Activated CD4-positive, alpha-beta T cell treated with anti-CD3 and anti-CD28 coated beads, Interleukin-2, amount 50 U/mL, for 24 hours (primary cell): Measurements from ENCODE around the gene TMEM131.

Experiments
- DNase-seq, 2 donors: peaks; one replicate each; pipeline ENCODE4 v3.0.0-alpha.2; 2020; ENCODE audit warnings: low read depth in 1 of 2, low spot score in 1 of 2

Gene TMEM131

DNA sequence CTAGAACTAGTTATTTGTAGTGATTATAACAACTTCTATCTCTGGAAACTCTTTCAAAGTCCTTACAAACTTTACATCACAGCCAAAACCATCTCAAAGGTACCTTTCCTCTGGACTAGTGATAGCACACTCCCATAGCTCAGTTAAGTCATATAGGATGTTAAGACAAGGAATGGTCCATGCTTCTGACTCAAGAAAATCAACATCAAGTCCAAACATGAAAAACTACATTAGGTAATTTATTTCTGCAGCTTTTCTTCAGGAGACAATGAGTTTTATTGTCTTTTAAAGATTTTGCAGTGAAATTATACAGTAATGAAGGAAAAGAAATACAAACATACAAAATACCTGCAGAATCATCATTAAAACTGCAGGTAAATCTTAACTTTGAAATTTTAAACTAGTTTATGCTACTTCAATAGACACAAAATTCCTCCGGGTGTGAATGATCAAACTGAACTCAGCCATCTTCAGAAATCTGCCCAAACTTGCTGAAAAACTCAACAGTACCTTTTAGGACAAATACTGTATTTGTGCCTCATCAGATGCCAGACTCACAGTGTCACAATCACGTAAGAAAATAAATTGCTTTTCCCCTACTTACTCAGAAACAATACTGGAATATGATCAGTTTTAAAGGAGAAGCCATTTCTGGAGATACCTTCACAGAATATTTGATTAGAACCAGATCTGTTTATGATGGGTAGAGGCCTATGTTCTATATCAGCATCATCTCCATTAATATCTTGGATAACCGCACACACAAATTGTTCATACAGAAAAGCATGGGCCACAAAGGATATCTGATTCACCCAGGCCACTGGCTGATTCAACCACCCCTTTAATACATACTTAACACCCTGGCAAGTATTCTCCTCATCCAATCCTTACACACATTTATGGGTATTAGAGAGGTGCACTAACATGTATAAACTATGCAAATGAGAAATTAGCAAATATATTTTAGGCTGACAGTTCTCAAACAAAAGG, 2.6 kb downstream of the TMEM131 start:
- DNase-seq = no peak

DNA sequence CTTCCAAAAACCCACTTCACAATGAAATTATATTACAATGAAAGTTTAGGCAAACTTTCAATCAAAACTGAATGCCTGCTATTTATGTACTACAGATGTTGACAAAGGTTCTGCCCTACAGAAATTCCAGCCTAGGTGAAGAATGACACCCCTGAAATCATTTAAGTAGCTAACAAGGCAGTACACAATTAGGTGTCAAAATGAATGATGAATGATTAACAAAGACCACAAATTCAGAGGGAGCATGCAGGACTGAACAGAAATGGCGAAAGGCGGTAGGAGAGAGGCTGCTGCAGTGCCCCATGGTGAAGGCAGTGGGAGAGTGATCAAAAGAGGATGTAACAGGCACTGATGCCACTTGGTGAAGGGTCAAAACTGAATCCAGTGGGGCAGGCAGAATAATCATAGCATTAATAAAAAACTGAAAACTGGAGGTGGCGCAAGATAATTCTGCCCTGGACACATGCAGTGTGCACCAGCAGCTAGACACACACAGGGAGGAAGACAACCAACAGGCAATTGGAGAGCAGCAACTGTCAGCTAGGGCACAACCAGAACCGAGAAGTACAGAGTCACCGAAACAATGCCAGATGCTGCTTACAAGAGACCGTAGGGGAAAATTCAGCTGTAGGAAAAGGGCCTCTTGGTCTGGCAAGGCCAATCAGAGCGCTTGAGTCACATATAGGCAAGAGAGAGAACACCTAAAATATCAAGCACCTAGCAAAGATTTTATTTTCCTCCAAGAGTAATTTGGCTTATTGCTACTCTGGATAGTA, 4.5 kb downstream of the TMEM131 start:
- no peak for DNase-seq

DNA sequence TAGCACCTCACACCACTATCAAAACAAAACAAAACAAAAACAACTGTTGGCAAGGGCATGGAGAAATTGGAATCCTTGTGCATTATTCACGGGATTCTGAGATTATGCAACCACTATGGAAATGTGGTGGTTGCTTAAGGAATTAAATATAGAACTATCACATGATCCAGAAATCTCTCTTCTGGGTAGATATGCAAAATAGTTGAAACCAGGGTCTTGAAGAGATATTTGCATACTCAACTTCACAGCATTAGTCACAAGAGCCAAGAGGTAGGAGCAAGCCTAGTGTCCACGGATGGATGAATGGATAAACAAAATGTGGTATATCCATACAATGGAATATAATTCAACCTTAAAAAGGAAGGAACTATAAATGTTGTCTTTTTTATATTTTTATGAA, 7.0 kb downstream of the TMEM131 start:
- DNase-seq = no peak

DNA sequence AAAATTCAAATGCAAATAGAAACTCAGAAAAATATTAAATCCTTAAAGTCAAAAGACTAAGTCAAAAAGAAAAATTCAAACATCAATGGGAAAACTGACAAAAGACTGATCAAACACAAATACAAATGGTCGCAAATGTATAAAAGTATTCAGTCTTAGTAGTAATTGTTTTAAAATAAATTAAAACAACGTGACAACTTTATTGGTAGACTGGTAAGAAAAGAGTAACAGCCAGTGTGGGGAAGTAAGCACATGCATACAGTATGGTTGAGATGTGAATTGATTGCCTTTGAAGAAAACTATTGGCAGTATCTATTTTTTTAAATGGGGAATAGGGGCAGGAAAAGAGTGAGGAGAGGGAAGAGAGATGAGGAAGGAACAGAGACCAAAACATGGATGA, 9.8 kb downstream of the TMEM131 start:
- no peak for DNase-seq

DNA sequence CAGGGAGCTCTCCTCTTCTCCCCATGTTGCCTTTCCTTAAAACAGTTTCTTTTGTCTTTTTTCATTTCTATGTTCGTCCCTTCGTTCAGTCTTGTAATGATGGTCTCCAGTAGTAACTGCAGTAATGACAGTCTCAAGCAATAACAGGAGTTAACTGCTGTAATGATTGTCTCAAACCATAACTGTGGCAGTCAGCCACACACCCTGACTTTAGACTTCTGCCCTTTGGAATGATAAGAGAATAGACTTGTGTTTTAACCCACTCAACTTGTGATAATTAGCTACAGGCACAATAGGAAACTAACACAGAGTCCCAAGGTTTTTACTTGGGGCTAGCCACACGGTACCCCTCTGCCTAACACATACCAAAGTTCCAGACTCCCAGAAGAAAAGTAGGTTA, 12.1 kb downstream of the TMEM131 start:
- no peak for DNase-seq

DNA sequence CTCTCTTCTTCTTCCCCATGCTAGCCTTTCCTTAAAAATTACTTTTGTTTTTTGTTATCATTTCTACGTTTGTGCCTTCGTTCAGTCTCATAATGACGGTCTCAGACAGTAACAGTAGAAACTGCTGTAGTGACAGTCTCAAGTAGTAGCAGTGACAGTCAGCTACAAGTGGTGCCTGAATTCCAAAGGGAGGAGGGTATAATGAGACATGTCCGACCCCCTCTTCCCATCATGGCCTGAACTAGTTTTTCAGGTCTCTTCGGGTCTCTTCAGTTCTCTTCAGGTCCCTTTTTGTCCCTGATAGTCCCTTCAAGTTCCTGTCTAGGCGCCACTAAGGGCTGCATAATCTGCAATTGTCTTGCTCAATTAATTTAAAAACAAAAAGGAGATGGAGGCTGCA, 12.6 kb downstream of the TMEM131 start:
- no peak for DNase-seq

DNA sequence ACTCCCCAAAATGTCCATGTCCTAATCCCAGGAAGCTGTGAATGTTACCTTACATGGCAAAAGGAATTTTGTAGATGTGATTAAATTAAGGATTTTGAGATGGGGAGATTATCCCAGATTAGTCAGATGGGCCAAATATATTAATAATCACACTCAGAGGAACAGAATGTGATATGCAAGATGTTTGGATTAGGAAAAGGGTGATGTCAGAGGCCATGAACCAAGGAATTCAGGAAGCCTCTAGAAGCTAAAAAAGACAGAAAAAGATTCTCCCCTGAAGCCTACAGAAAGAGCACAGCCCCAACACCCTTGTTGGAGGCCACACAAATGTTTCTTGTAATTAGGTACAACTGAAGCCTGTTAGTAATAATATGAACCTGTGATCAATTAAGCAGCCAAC, 13.1 kb downstream of the TMEM131 start:
- no peak for DNase-seq

DNA sequence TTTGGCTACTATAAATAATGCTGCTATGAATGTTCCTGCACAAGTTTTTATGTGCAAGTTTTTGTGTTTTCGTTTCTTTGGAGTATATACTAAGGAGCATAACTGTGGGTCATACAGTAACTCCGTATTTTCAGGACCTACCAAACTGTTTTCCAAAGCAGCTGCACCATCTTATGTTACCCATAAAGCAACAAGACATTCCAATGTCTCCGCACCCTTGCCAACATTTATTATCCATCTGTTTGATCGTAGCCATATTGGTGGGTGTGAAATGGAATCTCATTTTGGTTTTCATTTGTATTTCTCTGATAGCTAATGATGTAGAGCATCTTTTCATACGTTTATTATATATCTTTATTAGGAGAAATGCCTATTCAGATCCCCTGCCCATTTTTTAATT, 13.8 kb downstream of the TMEM131 start:
- no peak for DNase-seq

DNA sequence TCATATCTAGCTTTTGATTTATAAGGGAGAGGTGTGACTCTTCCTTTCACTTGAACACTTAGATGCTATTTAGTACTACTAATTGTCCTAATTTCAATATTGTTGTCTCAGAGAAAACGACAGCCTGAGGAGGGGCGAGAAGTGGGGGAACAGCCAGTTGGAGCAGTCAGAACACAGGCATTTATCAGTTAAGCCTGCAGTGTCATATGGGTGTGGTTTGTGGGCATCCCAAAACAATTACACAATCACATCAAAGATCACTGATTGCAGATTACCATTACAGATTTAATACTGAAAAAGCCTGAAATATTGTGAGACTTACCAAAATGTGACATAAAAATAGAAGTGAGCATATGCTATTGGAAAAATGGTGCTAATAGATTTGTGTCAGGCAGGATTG, 15.8 kb downstream of the TMEM131 start:
- DNase-seq = no peak

DNA sequence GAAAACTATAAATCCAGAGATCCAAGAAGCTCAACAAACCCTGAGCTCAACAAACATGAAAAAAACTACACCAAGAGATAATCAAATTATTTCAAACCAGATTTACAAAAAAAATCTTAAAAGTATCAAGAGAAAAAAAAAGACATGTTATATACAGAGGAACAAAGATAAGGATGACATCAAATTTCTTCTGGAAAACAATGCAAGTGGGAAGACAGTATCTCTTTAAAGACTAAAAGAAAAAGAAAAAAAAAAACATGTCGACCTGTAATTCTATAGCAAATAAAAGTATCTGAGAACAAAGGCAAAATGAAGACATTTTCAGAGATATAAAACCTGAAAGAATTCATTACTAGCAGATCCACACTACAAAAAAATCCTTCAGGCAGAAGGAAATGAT, 21.3 kb downstream of the TMEM131 start:
- no peak for DNase-seq

DNA sequence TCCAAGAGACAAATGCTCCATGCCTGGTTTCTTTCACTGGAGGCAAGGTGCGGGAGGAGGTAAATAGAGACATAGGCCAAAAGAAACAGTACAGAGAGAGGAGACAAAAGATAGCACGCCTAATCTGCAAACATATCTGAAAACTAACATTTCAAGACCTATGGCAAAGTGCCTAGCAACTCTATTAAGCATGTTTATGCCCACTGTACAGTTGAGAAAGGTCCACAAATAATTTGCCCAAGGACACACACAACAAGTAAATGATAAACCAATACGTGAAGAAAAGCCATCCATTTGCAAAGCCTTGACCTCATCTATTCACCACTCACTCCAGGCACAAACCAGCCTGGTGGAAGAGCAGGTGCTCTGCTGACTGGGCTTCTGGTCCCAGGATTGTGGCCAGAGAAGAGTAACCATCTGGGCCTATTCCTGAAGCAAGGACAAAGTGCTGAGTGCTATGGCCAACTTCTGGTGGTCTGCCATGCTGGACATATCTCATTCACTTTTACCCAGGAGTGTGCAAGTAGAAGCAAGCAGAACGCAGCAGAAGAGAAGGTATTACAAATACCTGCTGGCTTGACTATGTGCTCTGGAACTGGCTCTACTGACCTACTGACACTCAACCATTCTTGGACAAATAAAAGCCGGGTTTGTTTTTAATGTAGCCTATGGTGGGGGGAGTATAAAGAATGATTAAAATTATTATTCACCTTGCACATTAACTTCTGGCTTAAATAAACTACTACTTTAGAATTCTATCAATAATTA, 25.3 kb downstream of the TMEM131 start:
- no peak for DNase-seq

DNA sequence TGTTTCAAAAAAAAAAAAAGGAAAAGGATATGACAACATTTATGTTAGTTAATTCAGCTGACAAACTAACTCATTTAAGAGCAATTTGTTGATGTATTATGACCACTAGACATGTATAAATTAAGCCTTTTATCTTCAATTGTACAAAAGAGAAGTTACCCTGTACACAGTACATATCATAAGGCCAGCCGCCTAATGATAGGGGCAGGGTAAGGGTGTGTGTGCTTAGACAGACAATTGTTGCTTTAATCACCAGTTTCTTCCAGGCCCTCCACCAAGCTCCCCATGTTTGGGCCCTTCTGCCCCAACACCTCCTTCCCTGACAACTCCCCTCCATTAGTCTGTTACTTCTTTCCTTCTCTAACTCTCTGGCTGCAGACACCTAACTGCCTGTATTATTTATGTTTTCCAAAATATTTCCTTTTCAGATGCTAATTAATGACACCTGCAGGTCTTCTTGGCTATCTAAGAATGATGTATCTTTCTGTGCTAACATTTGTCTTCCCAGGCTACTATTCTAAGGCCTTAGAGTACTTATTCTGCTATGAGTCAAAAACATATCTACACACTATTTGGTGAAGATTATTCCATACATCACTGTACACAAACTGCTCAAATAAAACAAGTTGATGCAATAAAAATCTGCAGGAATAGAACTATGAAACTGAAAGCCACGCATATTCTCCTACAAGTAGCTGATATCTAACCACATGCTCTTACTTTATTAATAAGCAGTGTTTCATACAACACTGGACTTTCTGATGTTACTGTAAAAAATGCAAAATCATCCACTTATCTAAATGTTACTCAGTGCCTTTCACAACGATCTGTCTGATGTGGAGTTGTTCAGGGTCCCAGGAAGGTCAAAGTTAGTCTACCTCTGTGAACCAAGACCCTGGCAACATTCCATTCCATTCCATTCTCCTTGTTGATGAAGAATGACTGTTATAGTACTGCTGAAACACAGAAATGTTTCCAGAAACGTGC, 26.4 kb downstream of the TMEM131 start:
- DNase-seq = no peak

DNA sequence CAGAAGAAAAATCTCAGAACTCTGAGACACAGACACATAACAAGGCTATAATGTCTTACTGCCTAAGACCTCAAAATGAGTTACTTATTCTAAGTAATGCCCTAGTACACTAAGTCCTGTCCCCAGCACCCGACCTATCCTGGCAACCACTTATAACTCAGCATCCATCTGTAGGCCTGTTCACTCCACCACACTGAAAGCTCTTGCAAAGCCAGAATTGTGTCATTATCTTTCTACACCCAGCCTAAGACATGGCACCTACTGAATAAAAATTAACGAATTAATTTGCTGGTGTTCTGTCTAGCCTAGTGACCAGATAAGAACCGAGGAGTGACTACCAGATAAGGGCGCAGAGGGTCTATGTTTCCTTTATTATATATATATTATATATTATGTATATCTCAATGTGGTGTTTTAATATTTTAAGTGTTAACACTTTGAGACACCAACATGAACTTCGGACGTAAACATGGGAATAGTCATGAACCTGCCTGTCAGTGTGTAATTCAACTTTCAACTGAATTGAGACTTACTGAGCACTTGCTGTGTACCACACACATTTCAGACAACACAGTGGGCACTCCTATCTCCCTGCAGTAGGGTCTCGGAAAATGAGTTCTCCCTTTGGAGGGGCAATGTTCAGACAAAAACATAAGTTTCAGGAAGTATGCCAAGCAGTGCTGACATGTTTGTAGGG, 27.7 kb downstream of the TMEM131 start:
- DNase-seq = no peak

DNA sequence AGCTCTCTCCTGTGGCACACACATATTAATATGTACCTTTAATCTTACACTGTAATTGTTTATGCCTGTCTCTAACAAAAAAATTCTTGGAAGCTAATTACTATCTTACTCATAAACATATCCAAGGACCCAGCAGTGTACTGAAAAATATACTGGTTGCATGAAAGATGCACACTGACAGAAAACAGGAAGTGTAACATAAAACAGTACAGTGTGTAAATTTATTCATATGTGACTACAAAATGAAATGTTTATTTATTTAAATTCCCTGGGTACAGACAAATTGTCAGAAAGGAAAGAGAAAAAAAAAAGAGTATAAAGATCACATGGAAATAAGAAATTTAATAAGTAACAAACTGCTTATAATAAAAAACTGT, 28.5 kb downstream of the TMEM131 start:
- DNase-seq = no peak

DNA sequence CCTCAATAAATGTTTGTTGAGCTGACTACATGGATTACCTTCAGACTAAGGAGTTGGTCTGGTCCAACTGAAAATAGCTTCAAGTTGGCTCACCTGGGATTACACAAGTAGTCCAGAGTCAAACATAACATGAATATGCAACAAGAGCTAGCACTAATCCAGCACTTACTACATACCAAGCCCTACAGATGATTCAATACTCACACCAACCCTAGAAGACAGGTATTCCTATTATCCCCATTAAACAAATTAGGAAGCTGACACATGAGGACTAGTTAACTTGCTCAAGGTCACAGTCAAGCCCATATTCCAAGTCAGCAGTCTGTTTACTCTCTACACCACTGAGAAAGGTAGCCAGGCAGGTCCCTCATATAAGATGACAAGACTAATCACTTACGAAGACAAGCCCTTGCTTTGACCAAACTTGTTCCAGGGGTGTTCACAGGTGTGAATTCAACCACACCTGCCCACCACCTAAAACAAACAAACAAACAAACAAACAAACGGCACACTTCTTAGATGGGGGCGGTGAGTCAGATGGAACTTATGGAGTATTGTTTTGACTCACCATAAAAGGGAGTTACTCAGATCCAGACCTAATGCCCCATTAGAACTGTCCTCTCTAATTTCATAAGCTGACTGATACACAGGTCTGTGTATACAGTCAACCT, 29.1 kb downstream of the TMEM131 start:
- no peak for DNase-seq

DNA sequence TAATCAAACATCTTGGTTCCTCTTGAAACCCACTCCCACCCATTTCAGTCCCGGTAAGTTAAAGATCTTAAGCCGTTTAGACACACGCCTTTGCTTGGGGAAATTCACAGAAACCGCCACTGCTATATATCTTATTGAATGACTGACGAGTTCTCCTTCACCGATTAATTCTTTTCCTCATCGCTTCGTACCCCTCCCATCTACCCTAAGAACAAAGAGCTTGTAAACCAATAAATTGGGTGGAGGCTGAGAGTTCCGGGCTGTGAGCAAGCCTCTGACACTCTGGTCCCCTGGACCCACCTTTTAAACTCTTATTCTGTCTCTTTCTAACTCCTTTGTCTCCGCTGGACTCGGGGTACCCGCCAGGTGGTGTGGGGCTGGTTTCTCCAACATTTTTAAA, 30.6 kb downstream of the TMEM131 start:
- no peak for DNase-seq

DNA sequence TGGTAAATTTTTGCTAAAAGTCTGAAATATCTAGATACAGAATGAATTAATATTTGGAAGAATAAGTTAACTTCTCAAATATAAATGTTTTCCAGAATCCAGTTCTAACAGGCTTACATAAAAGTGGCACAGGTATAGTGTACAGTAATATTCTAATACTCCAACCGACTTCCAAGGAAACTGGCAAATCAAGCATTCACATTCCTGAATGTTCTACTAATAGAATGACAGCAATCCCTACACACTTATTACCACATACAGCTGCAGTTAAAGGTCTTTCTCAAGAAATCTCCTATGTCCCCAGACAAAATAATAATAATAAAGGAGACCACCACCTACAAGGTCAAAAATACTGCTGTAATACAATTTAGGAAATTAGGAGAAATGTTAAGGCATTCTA, 31.9 kb downstream of the TMEM131 start:
- DNase-seq = no peak

DNA sequence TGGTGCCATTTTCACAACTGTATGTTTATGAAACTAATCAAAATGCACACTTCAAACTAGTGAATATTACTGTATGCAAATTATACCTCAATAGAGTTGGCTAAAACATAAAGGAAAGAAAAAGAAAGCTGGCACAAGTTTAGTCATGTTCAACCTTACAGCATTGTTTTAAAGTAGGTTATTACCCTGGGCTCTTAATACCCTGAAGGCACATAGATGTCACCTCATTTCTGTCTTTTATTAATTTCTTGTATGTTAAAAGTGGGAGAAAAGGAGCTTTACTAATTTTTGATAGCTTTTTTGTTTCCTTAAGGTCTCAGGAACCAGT, 32.7 kb downstream of the TMEM131 start:
- no peak for DNase-seq

DNA sequence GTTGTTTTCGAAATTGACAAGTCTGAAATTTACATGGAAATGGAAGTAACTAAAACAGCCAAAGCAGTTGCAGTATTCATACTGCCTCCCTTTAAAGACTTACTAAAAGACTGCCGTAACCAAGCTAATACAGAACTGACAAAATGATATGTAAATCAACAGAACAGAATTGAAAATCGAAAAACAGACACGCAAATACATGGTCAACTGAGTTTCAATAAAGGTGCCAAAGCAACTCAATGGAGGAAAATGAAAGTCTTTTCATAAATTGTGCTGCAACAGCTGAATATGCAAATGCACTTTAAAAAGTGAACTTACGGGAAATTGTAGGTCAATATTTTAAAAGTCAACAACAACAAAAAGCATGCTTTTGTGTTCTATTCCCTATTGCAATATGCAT, 34.2 kb downstream of the TMEM131 start:
- DNase-seq = no peak
